Erythroblast (primary cell): ENCODE results near the gene TAOK1.

Experiments used
- GATA1 ChIP-seq: IDR thresholded peaks from 2 replicates; pipeline ENCODE4 v1.6.1; 2011; ENCODE audit warnings: low read depth, mild to moderate bottlenecking, control low read depth, low read length, moderate library complexity
- POLR2A ChIP-seq: IDR thresholded peaks from 2 replicates; pipeline ENCODE4 v1.6.1; 2011; ENCODE audit warnings: mild to moderate bottlenecking, low read length

DNA sequence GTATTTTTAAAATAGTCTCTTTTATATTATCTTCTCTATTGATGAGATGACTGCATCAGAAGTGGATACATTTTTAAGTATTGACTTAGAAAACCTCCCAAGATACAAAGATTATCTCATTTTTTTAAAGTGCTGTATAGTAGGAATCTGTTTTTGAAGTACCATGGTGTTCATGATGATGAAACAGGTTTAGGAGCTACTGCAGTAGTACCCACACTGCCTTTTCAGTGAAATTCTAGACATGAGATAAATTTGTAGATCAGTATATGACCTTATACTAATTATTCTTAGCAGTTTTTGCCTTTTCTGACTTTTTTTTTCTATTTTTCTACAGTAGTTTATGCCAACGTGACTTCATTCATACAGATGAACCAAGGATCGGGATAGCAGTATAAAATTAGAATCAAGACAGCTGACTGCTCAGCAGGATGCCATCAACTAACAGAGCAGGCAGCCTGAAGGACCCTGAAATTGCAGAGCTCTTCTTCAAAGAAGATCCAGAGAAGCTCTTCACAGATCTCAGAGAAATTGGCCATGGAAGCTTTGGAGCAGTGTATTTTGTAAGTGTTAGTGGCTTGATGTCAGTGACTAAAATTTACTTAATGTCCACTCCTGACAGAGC, 61.1 kb downstream of the TAOK1 start:
- TF ChIP-seq POLR2A, result no peak
- TF ChIP-seq GATA1, result no peak
